ENCODE measurements around the gene CCL15. TPM values are rescaled to one million over a fixed set of nuclear protein-coding genes. Genes with fewer than 3 reads are reported as not detected.

Gene CCL15
- total and polyA plus RNA-seq, 3 donors from 2014 or later, result 0.87 TPM; not detected in 2

GRCh38 chr17:35969558-35970380 is 31.6 kb downstream of the CCL15 start:
- Histone ChIP-seq H3K9me3 (no peaks in the 10 kb centered on the region), H3K36me3 (ENCODE audit: low read depth, missing control alignments) (no peaks in the 10 kb centered on the region), H3K27ac (no peak overlapping the region), H3K27me3 (no peaks in the 10 kb centered on the region), H3K4me3 (no peak overlapping the region), H3K4me1 (no peaks in the 10 kb centered on the region)
- 47% methylated on average over 8 of the region's 8 CpGs for WGBS, 2 donors
- intact Hi-C loops (cut with DNase I; ENCODE audit: low total_unique reads), result no loop called here
- DNase-seq, result peak; percentile 92
- TF ChIP-seq POLR2A (IDR thresholded peaks at IDR 0.05) (no peak), CTCF (IDR thresholded peaks at IDR 0.05) (peak; percentile 67 to 88 (median 81))

GRCh38 chr17:35968520-35969054 is 32.8 kb downstream of the CCL15 start:
- Histone ChIP-seq H3K9me3 (no peaks in the 10 kb centered on the region), H3K4me1 (no peaks in the 10 kb centered on the region), H3K27me3 (no peaks in the 10 kb centered on the region), H3K27ac (no peak overlapping the region), H3K4me3 (no peak overlapping the region), H3K36me3 (ENCODE audit: low read depth, missing control alignments) (no peaks in the 10 kb centered on the region)
- WGBS, 2 donors, result 78 to 85% methylated on average over 10 of the region's 10 CpGs
- intact Hi-C loops (cut with DNase I; ENCODE audit: low total_unique reads), result no loop called here
- TF ChIP-seq CTCF (IDR thresholded peaks at IDR 0.05) (no peak), POLR2A (IDR thresholded peaks at IDR 0.05) (no peak)
- no peak for DNase-seq

- H3K36me3 ChIP-seq (ENCODE audit: low read depth, missing control alignments), result no peaks in the 10 kb centered on the region
- no peak overlapping the region for H3K4me3 ChIP-seq
- DNase-seq, result no peak
- no peak for TF ChIP-seq CTCF (IDR thresholded peaks at IDR 0.05)
- no peak for TF ChIP-seq POLR2A (IDR thresholded peaks at IDR 0.05)
- no peaks in the 10 kb centered on the region for H3K27me3 ChIP-seq
- 78 to 87% methylated on average over 7 of the region's 7 CpGs for WGBS, 2 donors
- H3K4me1 ChIP-seq, result no peaks in the 10 kb centered on the region
- H3K9me3 ChIP-seq, result no peaks in the 10 kb centered on the region
- H3K27ac ChIP-seq, result no peak overlapping the region
- intact Hi-C loops (cut with DNase I; ENCODE audit: low total_unique reads), result no loop called here
Observed at GRCh38 chr17:35965272-35965671, 36.1 kb downstream of the CCL15 start.

GRCh38 chr17:35963663-35964062 is 37.7 kb downstream of the CCL15 start:
- Histone ChIP-seq H3K4me1 (no peaks in the 10 kb centered on the region), H3K27ac (no peak overlapping the region), H3K9me3 (no peaks in the 10 kb centered on the region), H3K36me3 (ENCODE audit: low read depth, missing control alignments) (no peaks in the 10 kb centered on the region), H3K4me3 (no peak overlapping the region), H3K27me3 (no peaks in the 10 kb centered on the region)
- DNase-seq, result no peak
- WGBS, 2 donors, result 77 to 90% methylated on average over 6 of the region's 6 CpGs
- intact Hi-C loops (cut with DNase I; ENCODE audit: low total_unique reads), result no loop called here
- TF ChIP-seq CTCF (IDR thresholded peaks at IDR 0.05) (no peak), POLR2A (IDR thresholded peaks at IDR 0.05) (no peak)

All from testis (tissue), 3 donors.